ENCODE results near the gene SLC43A1.

GRCh38 chr11:57481915-57482781 is 33.4 kb downstream of the SLC43A1 start:
- TF ChIP-seq, protein P1, sequence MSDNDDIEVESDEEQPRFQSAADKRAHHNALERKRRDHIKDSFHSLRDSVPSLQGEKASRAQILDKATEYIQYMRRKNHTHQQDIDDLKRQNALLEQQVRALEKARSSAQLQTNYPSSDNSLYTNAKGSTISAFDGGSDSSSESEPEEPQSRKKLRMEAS (IDR thresholded peaks at IDR 0.05) = no peak
- TF ChIP-seq, protein P2, sequence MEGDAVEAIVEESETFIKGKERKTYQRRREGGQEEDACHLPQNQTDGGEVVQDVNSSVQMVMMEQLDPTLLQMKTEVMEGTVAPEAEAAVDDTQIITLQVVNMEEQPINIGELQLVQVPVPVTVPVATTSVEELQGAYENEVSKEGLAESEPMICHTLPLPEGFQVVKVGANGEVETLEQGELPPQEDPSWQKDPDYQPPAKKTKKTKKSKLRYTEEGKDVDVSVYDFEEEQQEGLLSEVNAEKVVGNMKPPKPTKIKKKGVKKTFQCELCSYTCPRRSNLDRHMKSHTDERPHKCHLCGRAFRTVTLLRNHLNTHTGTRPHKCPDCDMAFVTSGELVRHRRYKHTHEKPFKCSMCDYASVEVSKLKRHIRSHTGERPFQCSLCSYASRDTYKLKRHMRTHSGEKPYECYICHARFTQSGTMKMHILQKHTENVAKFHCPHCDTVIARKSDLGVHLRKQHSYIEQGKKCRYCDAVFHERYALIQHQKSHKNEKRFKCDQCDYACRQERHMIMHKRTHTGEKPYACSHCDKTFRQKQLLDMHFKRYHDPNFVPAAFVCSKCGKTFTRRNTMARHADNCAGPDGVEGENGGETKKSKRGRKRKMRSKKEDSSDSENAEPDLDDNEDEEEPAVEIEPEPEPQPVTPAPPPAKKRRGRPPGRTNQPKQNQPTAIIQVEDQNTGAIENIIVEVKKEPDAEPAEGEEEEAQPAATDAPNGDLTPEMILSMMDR (IDR thresholded peaks at IDR 0.05; ENCODE audit: low read depth, low read length, missing input control) = no peak
- TF ChIP-seq REST (IDR thresholded peaks at IDR 0.05) = no peak
- no peak for TF ChIP-seq RXRA (IDR thresholded peaks at IDR 0.05)
- no peak for TF ChIP-seq GABPA (IDR thresholded peaks at IDR 0.05 in 1 of 2, conservative IDR thresholded peaks at IDR 0.05 in 1 of 2)
- no peak for TF ChIP-seq TAF1 (conservative IDR thresholded peaks at IDR 0.05)

Data from liver (tissue), 3 donors.